ENCODE data around the gene PRMT7.

- TF ChIP-seq EZH2 (IDR thresholded peaks at IDR 0.05; ENCODE audit: insufficient read depth, poor library complexity, severe bottlenecking) (no peak), EZH2phosphoT487 (IDR thresholded peaks at IDR 0.05; ENCODE audit: insufficient read depth, low read depth) (no peak)
Observed at GRCh38 chr16:68331879-68332410, 21.1 kb downstream of the PRMT7 start.
